Posterior cingulate gyrus (tissue), 11 donors: ENCODE results near the gene ACER2.
"Not testable (repeated sequence)": the region's sequence is repeated elsewhere in the genome, so short reads cannot be mapped to it uniquely, and the experiment has no call there.

Source experiments
- DNase-seq, 10 donors: peaks; one replicate each; pipeline versions ENCODE4 v3.0.0 to v3.0.0-alpha.2; 2020 to 2021; ENCODE audit warnings: mixed read lengths in 3 of 10
- intact Hi-C: fragments of 100-400 bp; cut with DNase I; formaldehyde crosslinking; loops from one replicate; pipeline ENCODE4 v1.15.1; 2023

The ACER2 gene

GRCh38 chr9:19404283-19405075 is 4.3 kb upstream of the ACER2 start:
- DNase-seq, result no peak
- intact Hi-C loops, result loop anchor here (10.0 kb wide), 1 partner anchor 50 kb away; no protein-coding TSS in a partner anchor

DNA sequence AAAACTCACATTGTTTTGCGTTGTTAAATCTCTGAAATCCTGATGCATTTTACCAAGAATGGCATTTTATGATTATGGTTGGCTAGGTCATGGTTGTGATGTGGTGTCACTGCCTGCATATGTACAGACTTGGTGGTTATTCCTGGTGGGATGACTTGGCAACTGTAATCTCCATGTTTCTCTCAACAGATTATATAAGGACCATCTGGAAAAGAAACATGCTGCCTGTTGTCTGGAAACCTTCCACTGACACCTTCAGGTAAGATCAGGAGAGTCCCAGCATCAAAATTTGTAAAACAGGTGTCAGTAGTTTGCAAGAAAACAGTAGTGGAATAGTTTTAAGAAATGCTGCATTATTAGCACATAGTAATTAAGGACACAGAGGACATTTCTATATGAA is 3.0 kb upstream of the ACER2 start:
- no peak for DNase-seq
- intact Hi-C loops, result loop anchor here (10.0 kb wide), 1 partner anchor 49 kb away; no protein-coding TSS in a partner anchor

GRCh38 chr9:19408316-19408692 is 505 bp upstream of the ACER2 start:
- intact Hi-C loops, result loop anchor here (2.0 to 10.0 kb wide), 2 partner anchors 28 to 46 kb away; partner anchors contain the start of gene RPS6
- peak in 1 of 10 donors; percentile 10 for DNase-seq

- DNase-seq, result peak in 2 of 10 donors; percentile 14 to 86
- intact Hi-C loops, result loop anchor here (2.0 to 10.0 kb wide), 2 partner anchors 29 to 45 kb away; partner anchors contain the start of gene RPS6
Observed at GRCh38 chr9:19409401-19410194, 789 bp downstream of the ACER2 start.

GRCh38 chr9:19410195-19410503 is 1.3 kb downstream of the ACER2 start:
- intact Hi-C loops, result no loop called here
- no peak for DNase-seq

- DNase-seq, result no peak
- intact Hi-C loops, result no loop called here
Observed at GRCh38 chr9:19410594-19410993, 1.8 kb downstream of the ACER2 start.

- DNase-seq, result no peak
- intact Hi-C loops, result no loop called here
Observed at GRCh38 chr9:19411316-19411715, 2.5 kb downstream of the ACER2 start.

- DNase-seq, intact Hi-C loops: not testable (repeated sequence)
Observed at GRCh38 chr9:19413456-19413855, 4.6 kb downstream of the ACER2 start.

GRCh38 chr9:19416143-19416542 is 7.3 kb downstream of the ACER2 start:
- DNase-seq, result no peak
- intact Hi-C loops, result no loop called here

- no peak for DNase-seq
- intact Hi-C loops, result no loop called here
Observed at GRCh38 chr9:19420877-19421276, 12.1 kb downstream of the ACER2 start.

DNA sequence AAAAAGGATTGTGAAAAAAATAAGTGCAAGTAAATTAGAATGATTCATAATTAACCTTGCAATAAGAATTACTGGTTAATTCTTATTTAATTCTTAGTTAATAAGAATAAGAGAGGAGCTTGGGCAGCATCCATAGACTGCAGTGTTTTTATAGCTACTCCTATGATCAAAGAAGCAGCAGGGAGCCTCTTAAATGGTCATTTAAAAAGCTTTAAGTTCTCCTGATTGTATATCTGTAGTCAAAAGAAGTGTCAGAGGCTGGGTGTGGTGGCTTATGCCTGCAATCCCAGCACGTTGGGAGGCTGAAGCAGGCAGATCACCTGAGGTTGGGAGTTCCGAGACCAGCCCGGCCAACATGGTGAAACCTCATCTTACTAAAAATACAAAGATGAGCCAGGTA is 14.4 kb downstream of the ACER2 start:
- intact Hi-C loops, result no loop called here
- no peak for DNase-seq

DNA sequence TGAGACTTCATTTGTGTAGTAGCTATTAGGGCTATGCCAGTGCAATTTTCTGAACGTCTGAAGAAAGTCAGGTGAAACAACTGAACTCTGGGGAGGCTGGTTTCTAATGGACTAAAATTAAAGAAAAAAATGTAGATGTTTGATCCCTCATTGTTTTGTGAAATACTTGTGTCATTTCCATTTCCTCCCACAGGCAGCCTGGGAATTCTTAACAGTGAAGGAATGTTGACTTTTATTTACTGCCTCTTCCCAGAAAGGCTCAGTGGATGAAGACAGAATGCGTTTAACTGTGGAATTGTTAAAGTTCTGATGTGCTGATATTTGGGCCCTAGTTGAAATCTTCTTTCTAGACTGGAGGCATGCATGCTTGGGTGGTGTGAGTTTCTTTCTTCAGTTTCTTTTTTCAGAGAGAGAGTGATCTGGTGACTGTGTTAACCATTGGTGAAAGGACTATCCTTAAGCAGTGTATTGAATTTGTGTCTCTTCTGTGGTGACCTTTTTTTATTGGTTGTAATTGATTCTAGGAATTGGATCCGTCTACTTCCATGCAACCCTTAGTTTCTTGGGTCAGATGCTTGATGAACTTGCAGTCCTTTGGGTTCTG is 15.5 kb downstream of the ACER2 start:
- no peak for DNase-seq
- intact Hi-C loops, result no loop called here

DNA sequence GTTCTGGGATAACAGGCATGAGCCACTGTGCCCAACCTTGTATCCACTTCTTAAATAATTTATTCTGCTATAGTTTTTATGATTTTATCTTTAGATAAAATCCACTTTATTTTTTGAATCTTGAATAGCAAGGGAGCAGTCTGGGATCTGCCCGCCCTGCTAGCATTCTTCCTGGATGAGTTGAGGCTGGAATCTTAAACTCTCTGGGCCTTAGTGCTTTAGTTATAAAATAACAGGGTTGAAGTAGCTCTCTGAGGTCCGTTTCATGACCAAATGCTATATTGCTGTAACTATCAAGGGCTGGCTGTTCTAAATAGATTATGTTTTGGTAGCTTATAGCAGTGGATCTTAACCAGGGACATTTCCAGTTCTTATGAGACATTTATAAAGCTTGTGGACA is 20.8 kb downstream of the ACER2 start:
- no peak for DNase-seq
- intact Hi-C loops, result no loop called here

DNA sequence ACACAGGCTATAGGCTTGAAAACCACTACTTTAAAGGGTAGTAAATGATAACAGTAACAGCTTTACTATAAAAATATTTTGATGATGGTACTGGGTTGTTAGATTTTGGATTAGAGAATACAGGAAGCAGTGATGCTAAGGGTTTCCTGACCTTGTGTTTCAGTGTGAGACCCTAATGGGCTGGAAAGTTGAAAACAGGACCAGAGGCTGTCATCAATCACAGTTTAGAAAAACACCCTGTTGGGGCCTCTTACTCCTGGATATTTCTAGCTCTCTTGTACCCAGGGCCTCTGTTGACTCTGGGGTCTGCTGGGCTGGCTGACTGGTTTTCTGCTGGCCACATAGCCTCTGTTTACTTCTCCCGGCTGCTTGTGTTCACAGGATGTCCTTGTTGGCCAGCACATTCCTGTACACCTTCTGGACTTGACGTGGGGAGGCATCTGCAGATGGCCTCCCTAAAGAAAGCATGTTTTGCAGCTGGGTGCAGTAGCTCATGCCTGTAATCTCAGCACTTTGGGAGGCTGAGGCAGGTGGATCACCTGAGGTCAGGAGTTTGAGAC is 21.5 kb downstream of the ACER2 start:
- intact Hi-C loops, result no loop called here
- no peak for DNase-seq

- intact Hi-C loops, result no loop called here
- no peak for DNase-seq
Observed at GRCh38 chr9:19431361-19432171, 22.8 kb downstream of the ACER2 start.

GRCh38 chr9:19432473-19432872 is 23.7 kb downstream of the ACER2 start:
- intact Hi-C loops, result no loop called here

DNA sequence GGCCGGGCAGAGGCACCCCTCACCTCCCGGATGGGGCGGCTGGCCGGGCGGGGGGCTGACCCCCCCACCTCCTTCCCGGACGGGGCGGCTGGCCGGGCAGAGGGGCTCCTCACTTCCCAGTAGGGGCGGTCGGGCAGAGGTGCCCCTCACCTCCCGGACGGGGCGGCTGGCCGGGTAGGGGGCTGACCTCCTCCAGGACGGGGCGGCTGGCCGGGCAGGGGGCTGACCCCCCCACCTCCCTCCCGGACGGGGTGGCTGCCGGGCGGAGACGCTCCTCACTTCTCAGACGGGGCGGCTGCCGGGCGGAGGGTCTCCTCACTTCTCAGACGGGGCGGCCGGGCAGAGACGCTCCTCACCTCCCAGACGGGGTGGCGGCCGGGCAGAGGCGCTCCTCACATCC is 24.9 kb downstream of the ACER2 start:
- DNase-seq, intact Hi-C loops: not testable (repeated sequence)

More at GRCh38 chr9:19432473-19432872, 23.7 kb downstream of the ACER2 start:
- no peak for DNase-seq

- intact Hi-C loops, result no loop called here
- DNase-seq, result no peak
Observed at GRCh38 chr9:19440376-19440775, 31.6 kb downstream of the ACER2 start.

- no peak for DNase-seq
- intact Hi-C loops, result no loop called here
Observed at GRCh38 chr9:19440823-19441580, 32.2 kb downstream of the ACER2 start.
